NCI-H526 (cell line): ENCODE data around the gene DGKB.

Experiments
- DNase-seq, 2 experiments: peaks; one replicate each; lab custom pipeline; 2025; lab: John Stamatoyannopoulos, UW

DGKB gene

DNA sequence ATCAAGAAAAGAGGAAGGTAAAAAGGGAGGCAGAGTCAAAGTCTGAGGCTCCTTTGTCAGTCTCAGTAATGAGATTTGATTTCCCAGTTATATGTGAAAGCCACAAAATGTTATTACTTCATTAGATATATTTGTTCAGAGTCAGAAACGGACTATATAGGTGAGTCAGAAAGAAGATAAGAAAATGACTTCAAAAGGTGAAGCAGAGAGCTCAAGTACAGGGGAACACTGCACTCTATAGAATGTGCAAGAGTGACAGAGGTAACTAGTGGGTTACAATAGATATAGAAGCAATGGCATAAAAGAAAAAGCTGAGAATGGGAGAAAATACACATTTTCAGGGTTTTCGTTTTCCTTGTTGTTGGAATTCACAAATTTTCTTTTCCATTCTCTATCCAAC, 43.3 kb downstream of the DGKB start:
- no peak for DNase-seq

DNA sequence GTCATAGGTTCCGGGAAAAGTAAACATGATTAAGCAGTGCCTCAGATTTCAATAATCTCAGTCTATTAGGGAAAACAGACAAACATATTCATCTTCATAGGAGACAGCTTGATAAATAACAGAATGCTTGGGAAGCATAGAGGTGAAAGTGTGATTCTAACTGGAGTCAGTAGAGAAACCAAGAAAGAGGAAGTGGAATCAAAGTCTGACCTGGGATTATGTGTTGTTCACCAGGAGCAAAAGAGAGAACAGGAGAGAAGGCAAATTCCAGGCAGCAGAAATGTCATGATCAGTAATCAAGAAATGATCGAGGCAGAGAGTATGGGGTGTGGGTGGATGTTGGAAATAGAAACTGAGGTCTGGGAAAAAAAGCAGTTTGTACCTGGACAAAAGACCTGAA, 43.7 kb downstream of the DGKB start:
- no peak for DNase-seq

DNA sequence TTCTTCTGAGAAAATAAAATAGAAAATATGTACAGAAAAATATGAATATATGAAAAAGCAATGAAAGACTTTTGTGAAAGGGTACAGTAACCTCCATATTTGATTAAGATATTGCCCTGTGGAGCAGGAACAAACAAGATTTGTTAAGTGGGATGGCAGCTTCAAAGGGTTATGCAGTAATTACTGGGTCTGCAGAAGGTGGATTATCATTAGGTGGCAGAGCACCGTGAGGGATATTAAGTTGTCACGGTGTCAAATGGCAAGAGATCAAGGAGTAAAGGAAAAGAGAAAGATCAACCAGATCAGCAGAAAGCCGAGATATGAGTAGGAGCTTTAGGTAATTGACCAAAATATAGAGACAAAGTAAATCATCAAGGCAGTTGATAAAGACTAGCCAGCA, 44.1 kb downstream of the DGKB start:
- no peak for DNase-seq

DNA sequence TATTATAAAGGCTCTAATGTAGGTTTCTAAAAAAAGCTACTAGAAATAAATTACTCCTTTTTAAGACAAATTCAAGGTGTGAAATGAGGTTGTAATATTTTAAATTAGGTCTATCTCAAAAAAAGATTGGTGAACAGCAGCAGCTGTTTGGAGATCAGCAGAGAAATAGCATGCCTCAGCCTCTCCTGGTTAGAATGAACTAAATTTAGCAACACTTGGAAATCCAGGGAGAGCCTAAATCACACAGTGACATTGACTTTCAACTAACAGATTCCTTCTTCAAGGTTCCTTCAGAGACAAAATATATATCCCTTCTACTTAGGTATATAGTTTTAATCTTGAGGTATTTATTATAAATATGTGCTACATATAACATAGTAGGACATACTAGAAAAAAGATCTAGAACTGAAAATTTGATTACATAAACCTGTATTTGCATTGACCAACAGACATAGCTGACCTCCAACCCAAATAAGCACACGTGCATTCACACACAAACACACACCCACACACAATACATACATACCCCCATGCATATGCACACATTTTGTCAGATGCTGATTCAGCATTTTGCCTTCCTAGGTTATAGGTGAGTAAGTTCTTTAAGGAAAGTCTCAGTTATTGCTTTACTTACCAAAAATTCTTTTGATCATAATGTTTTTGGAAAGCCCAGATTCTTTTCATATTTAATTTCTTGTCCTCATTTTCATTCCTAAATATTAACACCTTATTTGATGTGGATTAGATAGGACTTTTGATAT, 47.3 kb downstream of the DGKB start:
- DNase-seq: no peak

DNA sequence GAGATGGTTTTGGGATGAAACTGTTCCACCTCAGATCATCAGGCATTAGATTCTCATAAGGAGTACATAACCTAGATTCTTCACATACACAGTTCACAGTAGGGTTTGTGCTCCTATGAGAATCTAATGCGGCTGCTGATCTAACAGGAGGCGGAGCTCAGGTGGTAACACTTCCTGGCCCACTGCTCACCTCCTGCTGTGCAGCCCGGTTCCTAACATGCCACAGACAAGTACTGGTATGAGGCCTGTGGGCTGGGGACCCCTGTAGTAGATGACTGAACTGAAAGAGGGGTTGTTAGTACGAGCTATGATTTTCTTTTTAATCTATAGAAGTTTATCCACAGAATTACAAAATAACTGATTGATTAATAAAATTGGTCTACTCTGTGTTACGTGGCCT, 48.1 kb downstream of the DGKB start:
- no peak for DNase-seq

DNA sequence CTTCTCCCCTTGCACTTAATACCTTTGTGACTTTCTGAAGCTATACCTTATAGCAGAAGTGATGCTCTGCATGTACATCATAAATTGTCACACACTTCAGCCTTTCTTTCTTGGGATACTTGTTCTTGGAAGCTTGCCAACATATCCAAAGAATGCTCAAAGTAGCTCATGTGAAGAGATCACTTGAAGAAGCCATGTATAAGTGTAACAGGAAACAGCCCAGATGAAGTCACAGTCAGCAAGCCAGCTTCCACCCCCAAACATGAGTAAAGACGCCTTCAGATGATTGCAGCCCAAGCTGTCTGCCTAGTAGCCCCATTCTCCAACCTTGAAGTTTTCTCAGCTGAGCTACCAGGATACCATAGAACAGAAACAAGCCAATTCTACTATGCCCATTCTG, 50.9 kb downstream of the DGKB start:
- DNase-seq: no peak

DNA sequence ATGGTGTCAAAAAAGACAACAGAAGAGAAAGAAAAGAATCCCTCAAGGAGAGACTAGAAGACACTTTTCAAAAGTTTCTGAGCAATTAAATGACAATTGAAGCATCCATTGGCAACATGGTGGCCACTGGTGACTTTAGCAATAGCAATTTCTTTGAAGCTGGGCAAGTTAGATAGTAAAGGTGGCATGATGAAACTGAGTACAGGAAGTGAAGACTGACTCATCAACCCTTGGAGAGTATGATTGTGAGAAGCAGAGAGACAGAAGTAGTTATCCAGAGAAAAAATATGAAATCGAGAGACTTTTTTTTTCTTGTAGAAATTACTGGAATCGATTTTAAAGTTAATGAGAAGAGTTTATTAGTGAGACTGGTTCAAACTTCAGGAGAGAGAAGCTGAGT, 52.5 kb downstream of the DGKB start:
- DNase-seq: no peak

DNA sequence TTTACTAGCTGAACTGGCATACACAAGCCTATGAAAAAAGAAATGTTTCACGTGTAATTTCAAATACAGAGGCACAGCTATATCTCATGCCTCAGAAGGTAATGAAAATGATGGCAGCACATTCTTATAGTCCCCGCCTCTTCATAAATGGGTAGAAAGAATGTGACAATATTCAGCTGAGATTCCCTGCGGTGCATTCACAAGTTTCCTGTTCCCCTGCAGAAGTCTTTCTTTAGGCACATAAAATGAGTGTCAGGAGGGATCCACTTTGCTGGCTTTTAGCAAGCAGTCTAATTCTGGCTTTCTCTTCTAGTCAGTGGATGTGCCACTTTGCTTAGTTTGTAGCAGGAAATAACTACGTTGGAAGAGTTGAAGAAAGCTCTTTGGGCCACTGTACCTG, 56.1 kb downstream of the DGKB start:
- DNase-seq: no peak

DNA sequence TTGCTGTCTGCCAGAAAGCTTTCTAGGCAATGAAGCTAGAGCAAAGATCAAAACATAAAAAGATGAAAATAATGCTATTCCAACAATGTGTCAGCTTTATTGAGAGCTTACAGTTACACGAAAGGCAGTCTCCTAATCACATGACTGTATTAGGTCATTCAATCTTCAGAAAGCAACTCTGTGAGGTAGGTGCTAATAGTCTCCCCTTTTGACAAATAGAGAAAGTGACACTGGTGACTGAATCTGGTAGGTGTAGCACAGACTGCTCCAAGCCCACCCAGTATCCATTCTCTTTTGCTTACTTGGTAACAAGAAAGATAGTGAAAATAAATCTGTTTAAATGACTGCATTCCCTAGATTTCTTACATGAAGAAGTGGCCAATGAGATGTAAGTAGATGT, 58.8 kb downstream of the DGKB start:
- DNase-seq: no peak

DNA sequence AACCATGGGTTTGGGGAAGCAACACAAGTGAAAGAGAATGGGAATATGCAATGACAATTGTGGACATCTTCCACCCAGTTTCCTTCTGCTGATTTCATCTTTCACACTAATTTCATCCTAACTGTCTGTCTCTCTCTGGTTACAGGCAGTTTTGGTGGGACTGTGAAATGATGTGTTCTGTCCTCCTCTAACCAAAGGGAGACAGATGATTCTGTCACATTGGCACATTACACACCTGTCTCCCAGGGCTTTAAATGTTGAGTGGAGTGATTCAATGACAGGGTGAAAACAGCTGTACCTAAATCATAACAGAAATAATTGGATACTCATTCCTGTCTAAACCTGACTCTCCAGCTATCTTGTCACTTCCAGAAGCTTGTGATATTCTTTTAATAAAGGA, 60.0 kb downstream of the DGKB start:
- DNase-seq: no peak

DNA sequence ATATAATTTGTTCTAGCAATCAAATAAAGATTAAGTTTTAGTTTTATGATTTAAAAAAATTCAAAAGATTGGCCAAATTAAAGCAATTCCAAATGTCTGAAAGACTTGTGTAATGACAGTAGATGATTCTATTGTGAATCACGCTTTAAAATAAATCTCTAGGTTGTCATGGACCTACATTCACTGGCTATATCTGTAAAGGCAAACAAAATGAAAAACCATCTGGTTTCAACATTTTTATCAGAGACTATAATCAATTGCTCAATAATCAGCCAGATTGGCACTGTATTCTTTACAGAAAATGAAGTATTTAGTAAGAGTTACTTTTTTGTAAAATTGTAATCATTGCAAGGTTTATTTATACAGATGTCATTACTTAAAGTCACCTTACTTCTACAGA, 60.7 kb downstream of the DGKB start:
- DNase-seq: no peak

DNA sequence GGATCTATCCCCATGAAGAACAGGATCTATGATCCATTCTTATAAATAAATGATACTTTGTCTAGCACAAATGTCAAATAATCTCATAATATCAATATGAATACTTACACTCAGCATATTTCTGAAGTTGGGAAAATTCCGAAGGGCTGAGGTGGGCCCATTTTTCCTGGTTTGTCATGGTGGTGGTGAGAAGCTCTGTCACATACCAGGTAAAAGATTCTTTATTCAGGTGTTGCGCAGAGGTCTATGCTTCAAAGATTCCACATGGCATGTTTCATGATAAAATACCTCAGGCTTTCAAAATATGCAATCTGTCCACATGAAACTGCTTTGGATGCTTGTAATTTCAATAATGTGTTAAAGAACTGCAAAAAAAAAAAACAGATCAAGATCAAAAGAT, 61.5 kb downstream of the DGKB start:
- DNase-seq: no peak

DNA sequence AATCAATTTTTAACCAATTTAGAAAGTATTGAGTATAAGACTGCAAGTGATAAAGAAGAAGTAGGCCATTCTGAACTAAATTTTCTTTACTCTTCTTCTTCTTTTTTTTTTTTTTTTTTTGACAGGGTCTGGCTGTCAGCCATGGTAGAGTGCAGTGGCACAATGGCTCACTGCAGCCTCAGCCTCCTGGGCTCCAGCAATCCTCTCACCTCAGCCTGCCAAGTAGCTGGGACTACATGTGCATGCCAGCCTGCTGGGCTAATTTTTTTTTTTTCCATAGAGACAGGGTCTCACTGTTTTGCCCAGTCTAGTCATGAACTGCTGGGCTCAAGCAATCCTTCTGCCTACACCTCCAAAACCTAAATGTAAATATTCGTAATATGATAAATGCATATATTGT, 63.2 kb downstream of the DGKB start:
- DNase-seq: no peak

DNA sequence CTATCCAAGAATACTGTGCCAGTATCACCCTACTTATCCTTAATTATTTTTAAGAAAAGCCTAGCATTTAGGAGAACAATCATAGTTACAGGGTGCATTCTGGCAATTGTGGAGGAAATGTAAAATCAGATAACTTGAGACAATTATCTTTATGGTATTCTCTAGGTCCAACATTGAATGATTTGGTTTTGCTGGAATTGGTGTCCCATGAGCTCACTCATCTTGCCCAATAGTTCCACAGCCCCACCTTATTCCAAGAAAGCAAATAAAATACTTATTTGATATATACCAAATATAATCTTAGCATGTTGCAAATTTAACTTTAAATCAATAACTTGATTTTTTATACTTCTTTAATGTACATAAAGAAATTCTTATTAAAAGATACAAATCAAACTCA, 65.3 kb downstream of the DGKB start:
- no peak for DNase-seq

DNA sequence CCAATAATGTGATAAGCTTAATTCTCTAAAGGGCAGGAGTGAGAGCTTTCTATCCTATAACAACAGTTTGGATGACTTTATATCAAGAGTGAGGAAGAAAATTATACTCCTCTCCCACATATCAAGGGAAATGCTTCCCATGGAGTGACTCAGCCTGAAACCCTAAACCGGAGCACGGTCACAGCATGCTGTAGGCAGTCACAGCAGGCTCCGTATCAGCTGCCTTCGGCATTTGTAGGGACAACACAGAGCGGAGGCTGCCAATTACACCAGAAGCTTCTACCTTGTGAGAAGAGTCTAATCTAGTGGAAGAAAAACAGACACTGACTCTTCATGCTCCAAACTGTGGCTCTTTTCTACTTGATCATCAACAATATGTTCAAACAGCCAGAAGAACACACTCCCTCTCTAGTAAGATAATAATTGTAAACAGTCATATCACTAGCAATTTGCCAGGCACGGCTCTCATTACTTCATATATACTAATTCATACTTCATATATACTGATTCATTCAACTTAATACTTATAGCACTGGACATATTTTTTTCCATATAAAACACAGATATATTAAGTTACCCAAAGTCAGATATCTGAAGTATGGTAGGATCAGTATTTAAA, 65.9 kb downstream of the DGKB start:
- DNase-seq: no peak

DNA sequence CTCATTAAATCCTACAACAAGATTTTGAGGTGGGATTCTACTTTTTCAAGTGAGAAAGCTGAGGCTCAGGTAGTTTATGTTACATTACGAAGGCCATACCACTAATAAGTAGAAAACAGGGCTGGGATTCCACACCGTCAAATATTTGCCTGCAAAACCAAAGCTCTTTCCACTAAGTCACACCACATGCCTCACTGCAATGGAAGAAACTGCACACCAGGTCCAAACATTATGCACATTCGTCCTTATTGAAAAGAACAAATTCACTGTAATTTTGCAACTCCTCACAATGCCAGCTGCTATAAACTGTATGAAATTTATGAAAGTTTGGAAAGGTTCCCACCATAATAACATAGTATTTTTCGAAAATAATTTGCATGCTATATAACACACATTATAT, 66.5 kb downstream of the DGKB start:
- no peak for DNase-seq

DNA sequence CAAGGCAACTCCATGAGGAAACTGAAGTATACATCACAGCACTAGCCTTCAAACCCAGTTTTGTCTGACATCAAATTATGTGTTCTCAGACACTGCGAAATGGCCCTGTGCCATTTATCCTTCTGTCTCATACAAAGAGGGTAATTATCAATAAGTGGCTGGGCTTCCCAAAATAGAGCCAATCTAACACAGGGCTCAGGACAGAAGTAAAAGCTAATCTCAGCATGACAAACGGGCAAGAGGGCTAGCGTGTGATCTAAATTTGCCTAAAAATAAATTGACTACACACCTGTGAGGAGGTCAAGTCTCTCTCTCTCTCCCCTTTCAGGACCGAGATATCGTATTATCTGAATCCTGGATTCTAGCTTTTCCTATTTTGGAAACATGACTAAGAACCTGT, 67.2 kb downstream of the DGKB start:
- no peak for DNase-seq

DNA sequence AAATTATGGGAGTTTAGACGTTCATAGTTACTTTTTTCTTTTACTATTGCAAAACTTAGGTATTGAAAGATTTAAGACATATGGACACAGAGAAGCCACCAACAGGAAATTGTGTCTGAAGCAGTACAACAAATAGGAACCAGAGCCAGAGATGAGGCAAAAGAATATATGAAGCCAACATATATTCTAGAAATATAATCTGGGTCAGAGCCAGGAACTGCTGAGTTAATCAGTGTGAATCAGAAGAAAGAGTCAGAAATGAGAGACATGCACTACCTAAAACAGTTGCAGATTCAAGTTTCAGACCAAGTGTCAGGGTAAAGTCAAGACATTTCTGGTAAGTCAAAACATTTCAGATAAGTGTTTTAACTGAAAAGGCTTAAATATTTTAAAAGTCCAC, 67.7 kb downstream of the DGKB start:
- no peak for DNase-seq

DNA sequence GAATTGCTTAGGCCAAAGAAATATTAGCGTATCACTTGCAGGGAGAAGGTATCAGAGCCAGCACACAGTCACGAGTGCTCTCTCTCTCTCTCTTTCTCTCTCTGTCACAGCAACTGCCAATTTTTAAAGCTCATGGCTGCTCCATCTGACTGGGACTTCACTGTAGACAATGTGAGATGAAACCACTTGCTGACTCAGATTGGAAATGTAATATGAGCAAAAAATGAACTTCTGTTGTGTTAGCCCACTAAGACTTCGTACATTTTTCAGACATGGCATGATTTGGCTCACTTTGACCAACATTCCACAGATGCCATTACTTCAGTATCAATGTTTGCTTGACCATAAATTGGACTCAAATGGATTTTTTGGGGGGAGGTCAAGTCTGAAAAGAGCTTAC, 68.1 kb downstream of the DGKB start:
- no peak for DNase-seq

DNA sequence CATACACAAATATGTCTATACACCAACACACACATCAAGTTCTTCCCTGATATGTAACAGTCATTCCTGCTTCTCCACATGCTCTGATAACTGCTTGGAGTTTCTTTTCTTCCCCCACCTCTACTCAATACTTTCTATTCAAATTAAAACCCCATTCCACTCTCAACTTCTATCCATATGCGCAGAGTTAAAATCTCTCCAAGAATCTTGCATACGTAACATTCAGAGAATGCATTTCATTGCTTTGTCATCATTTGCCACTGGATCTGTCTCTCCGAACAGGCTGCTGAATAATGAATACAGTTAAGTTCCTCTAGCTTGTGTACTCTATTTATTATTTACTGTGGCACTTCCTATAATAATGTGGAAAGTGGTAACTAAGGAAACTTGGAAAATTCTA, 68.8 kb downstream of the DGKB start:
- DNase-seq: no peak

DNA sequence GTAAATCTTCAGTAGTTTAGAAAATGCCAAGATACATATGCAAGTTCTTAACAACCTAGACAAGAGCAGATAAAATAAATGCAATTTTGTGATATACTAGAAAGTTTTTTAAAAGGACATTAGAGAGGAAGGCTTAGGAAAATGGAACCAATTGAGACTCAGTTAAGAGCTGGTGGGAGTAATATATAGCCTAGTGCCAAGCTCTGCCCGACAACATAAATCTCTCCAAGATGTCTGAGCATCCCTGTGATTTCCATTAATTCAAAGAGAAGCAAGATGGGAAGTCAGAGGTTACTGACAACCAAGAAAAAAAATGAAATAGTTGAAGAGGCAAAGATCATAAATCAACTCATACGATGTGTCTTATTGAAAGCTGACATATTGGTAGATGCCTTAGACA, 74.5 kb downstream of the DGKB start:
- no peak for DNase-seq

DNA sequence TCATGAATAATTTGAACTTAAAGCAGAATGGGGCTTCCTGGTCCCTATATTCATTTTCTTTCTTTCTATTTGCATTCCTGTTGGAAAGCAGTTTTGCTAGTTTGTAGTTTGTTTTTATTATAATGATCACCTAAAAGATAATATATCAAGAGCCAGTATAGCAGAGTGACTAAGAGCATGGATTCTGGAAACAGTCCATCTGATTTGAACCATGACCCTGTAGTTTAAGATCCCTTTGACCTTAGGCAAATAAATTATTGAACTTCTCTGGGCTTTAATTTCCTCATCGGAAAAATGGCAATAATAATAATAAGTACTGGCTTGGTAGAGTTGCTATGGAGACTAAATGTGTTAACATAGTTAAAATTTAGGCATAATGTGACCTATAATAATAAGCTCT, 76.1 kb downstream of the DGKB start:
- no peak for DNase-seq

DNA sequence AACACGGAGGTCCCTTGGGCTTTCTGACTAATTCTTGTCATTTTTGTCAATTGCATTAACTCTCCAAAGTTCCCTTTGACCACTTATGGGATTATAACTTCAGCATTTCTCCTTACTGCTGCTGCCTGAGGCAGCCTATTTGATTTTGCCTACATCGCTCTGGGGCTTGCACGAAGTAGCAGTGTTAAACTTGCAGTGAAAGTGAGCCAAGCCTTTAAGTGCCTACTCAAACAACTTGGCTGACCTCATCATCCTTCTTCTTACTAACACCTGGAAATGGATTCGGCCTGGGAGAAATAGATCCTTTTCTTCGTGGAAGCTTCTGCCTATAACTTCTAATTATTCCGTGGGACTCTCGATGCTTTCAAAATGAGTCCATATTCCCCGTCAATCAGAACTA, 76.6 kb downstream of the DGKB start:
- no peak for DNase-seq

DNA sequence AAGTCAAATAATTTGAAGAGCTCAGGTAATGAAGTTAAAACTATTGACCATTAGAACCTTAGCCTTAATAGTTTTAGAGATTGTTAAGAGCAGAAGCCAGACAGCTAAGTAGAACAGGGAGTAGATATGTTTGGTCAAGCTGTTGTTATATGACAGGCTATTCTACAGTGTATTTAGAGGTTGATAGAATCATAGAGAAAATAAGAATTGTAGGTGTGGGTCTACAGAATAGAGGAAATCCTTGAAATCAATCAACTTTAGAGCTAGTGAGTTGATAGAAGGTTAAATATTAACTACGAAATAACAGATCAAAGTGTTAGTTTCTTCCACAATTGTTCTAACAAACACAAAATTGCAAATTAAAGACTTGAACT, 80.1 kb downstream of the DGKB start:
- no peak for DNase-seq
